D721Med (cell line): Measurements from ENCODE around the gene USP43.
"Not testable (repeated sequence)": the region's sequence is repeated elsewhere in the genome, so short reads cannot be mapped to it uniquely, and the experiment has no call there.

ENCODE experiments used
- DNase-seq: peaks from one replicate; pipeline ENCODE4 v3.0.0; 2011; ENCODE audit warnings: low spot score; ENCODE audit not compliant: insufficient read length
- FAIRE-seq: peaks from 2 replicates; lab custom pipeline; 2011; peaks lifted over from hg19 to GRCh38; lab: Jason Lieb, UNC
- CTCF ChIP-seq: IDR thresholded peaks from 2 replicates; pipeline ENCODE4 v1.5.1; 2012; ENCODE audit warnings: mild to moderate bottlenecking, control low read depth; ENCODE audit not compliant: insufficient read depth; ENCODE audit errors: missing control alignments

Gene USP43

GRCh38 chr17:9645851-9646545 lies 681 bp downstream of the USP43 start:
- no peak for DNase-seq
- FAIRE-seq, result no peak
- no peak for TF ChIP-seq CTCF

GRCh38 chr17:9646546-9646885 lies 1.2 kb downstream of the USP43 start:
- TF ChIP-seq CTCF, result no peak
- no peak for FAIRE-seq
- no peak for DNase-seq

- no peak for FAIRE-seq
- TF ChIP-seq CTCF, result no peak
- DNase-seq, result no peak
These were observed 1.7 kb downstream of the USP43 start for GRCh38 chr17:9647014-9647413.

- no peak for FAIRE-seq
- no peak for DNase-seq
- no peak for TF ChIP-seq CTCF
These were observed 3.3 kb downstream of the USP43 start for GRCh38 chr17:9648521-9649110.

- no peak for TF ChIP-seq CTCF
- DNase-seq, result no peak
- no peak for FAIRE-seq
These were observed 13.4 kb downstream of the USP43 start for GRCh38 chr17:9658593-9659211.

GRCh38 chr17:9661027-9661426 lies 15.7 kb downstream of the USP43 start:
- no peak for TF ChIP-seq CTCF
- FAIRE-seq, result no peak

GRCh38 chr17:9663511-9663910 lies 18.2 kb downstream of the USP43 start:
- FAIRE-seq, DNase-seq: not testable (repeated sequence)

More at GRCh38 chr17:9661027-9661426, 15.7 kb downstream of the USP43 start:
- DNase-seq, result no peak
